NB4 (cell line): ENCODE results near the gene SACS.

Experiments used
- MAX ChIP-seq: IDR thresholded peaks from 2 replicates; pipeline ENCODE4 v1.6.1; 2011; ENCODE audit warnings: low read depth, low read length
- POLR2A ChIP-seq: IDR thresholded peaks from 2 replicates; pipeline ENCODE4 v1.6.1; 2011; ENCODE audit warnings: mild to moderate bottlenecking; ENCODE audit not compliant: insufficient read length; ENCODE audit errors: extremely low read depth
- TF ChIP-seq, protein P1 (sequence below): IDR thresholded peaks from one replicate; pipeline ENCODE4 v1.5.1; 2012; ENCODE audit warnings: low read depth, low read length

DNA sequence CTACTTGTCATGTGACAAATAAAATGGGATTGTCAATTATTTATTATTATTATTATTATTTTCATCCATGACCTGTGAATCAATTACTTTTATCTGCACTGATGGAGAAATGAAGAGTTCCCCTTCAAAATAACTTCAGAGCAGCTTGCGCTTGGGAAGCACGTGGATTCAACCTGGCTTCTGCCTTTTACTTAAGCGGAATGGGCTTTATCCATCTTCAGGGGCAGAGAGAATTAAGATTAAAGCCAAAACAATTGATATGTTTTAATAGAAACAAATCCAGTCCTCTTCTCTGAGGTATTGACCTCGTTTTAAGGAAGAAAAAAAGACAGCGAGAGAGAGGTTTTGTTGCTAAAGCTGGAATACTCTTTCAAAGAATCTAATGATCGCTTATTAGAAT is 876 bp downstream of the SACS start:
- TF ChIP-seq POLR2A (no peak), MAX (no peak)
- TF ChIP-seq, protein P1, sequence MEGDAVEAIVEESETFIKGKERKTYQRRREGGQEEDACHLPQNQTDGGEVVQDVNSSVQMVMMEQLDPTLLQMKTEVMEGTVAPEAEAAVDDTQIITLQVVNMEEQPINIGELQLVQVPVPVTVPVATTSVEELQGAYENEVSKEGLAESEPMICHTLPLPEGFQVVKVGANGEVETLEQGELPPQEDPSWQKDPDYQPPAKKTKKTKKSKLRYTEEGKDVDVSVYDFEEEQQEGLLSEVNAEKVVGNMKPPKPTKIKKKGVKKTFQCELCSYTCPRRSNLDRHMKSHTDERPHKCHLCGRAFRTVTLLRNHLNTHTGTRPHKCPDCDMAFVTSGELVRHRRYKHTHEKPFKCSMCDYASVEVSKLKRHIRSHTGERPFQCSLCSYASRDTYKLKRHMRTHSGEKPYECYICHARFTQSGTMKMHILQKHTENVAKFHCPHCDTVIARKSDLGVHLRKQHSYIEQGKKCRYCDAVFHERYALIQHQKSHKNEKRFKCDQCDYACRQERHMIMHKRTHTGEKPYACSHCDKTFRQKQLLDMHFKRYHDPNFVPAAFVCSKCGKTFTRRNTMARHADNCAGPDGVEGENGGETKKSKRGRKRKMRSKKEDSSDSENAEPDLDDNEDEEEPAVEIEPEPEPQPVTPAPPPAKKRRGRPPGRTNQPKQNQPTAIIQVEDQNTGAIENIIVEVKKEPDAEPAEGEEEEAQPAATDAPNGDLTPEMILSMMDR: no peak
